Globus pallidus (tissue), 1 donor: ENCODE measurements around the gene HNRNPC.
"Not testable (repeated sequence)": the region's sequence is repeated elsewhere in the genome, so short reads cannot be mapped to it uniquely, and the experiment has no call there.

ENCODE experiments used
- DNase-seq: peaks from one replicate; pipeline ENCODE4 v3.0.0-alpha.2; 2015; ENCODE audit warnings: low spot score

HNRNPC gene

DNA sequence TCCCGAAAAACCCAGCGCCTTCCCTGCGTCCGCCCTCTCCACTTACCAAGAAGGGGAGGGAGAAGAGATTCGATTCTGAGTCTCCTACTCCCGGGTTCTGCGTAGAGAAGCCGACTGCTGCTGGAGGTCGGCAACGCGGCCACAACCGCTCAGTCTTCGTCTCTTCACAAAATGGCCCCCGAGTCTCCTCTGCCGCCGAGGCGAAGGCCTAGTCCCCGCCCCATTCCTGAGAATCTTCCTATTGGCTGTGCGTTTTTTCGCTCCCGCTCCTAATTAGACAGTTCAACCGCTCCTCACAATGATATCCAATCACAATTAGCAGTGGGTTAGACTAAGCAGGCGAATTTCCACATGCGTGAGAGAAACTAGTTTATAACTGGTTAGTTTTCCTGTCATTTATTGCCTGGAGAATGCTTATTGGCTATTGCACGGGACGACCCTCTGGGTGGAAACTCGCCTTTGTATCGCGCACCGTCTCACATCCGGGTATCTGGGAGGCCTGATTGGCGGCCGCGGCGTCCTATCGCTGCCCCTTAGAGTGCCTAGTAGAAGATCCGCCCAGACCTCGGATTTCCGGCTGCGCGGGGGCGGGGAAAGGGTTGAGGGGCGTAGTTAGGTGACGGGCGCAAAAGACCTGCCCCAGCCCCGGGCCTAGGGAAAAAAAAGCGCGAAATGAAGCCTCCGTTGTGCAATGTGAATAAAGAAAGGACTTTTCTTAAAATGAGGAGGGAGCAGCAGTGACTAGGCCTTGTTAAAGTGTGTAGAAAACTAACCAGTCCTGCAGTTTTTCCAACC, at the start of gene HNRNPC:
Gene HNRNPC, minus strand, starts transcription at position 191 of the 795 bp plus-strand sequence. CDS start 35,249 bp downstream, outside the sequence.
- peak; percentile 100 for DNase-seq

DNA sequence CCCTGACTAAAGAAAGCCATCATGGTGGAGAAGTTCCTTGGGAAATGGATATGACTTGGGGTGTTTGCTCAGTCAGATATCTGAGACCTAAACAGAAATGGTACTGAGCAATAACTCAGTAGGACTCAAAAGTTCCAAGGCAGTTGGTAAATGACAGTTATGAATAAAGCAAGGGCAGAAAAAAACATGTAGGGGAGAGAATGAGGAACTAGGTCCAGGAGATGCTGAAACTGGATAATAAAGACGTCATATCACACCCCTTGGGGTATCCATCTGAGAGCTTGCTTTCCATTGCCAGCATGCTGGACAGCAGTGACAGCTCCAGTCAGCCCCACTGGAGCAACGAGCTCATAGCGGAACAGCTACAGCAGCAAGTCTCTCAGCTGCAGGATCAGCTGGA, 48.2 kb upstream of the HNRNPC start:
- DNase-seq, result no peak

- no peak for DNase-seq
Observed at GRCh38 chr14:21313512-21313911, 44.3 kb upstream of the HNRNPC start.

GRCh38 chr14:21311614-21312013, 42.4 kb upstream of the HNRNPC start:
- no peak for DNase-seq

DNA sequence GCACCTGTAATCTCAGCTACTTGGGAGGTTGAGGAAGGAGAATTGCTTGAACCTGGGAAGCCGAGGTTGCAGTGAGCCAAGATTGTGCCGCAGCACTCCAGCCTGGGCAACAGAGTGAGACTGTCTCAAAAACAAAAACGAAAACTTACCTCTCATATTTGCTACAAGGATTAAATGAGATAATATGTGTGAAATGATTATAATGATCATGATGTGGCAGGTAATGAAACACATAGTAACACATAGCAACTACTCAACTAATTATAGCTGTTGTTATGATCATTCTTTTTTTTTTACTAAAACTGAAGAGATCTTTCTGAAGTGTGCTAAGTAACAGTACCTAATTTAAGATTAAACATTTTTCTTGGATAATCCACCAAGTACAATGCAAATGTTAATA, 40.7 kb upstream of the HNRNPC start:
- no peak for DNase-seq

GRCh38 chr14:21309238-21309636, 40.0 kb upstream of the HNRNPC start:
- no peak for DNase-seq

DNA sequence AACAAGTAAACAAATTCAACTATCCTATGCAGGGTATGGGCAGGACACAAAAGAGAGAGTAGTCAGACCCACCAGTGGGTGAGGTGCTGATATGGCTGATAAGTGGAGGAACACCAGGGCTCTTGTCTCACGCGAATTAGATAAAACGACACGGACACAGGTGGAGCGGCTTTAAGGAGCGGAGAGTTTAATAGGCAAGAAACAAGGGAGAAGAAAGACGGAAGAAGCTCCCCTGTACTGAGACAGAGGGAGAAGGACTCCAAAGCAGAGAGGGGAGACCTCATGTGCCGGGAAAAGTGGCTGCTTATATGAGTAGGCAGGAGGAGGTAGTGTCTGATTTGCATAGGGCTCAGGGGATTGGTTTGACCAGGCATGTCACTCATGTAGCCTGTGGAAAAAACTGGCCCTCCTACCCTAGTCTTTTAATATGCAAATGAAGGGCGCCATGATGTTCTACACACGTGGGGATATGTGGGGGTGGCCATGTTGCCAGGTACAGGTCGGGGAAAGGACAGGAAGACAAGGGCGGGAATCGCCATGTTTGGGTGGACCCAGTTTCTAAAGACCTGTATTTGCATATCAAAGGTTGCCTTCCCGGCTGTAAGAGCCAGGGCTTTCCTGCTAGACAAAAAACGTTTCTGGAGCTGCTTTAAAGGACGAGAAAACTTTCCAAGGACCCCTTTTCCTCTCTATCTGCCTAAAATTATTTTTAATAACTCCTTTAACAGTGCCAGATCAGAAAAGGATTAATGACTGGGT, 39.4 kb upstream of the HNRNPC start:
- peak; percentile 52 for DNase-seq

- no peak for DNase-seq
Observed at GRCh38 chr14:21308132-21308478, 38.9 kb upstream of the HNRNPC start.

GRCh38 chr14:21307637-21308036, 38.4 kb upstream of the HNRNPC start:
- DNase-seq, result no peak

DNA sequence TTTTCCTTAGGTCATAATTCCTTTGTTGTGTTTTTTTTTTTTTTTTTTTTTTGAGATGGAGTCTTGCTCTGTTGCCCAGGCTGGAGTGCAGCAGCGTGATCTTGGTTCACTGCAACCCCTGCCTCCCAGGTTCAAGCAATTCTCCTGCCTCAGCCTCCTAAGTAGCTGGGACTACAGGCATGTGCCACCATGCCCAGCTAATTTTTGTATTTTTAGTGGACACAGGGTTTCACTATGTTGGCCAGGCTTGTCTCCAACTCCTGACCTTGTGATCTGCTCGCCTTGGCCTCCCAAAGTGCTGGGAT, 33.5 kb upstream of the HNRNPC start:
- not testable (repeated sequence) for DNase-seq

DNA sequence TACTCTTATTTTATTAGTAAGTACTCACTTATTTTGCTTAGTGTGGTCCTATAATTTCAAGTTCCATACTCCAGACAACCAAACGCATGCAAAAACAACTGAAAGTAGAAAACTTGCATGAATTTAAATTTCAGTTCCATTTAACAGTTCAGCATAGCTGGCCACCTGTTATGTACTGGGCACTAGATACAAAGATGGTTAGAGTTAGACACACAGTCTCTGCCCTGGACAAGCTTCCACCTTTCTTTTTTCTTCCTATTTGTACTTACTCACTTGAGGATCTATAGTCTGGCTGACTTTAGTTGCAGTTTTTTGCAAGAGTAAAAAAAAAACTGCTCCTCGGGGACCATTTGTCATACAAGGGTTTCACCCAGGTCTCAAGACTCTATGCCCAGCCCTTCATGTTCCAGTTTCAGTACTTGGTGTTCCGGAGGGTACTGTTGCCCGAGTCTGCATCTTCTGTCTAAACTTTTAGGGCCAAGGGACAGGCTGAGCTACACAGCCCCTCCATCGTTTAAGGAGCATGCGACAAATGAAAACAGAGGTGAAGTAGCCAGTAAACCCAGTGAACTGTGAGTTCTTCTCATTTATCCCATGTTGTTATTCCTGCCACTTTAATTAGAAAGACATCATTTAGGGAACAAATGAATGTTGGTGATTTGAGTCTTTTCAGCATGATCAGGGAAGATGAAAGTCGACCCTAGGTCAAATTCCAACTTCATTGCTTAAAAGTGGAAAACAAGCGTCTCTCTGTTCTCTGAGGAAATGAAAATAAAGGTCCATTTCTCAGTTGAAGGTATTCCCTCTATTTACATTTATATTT, 33.0 kb upstream of the HNRNPC start:
- no peak for DNase-seq

DNA sequence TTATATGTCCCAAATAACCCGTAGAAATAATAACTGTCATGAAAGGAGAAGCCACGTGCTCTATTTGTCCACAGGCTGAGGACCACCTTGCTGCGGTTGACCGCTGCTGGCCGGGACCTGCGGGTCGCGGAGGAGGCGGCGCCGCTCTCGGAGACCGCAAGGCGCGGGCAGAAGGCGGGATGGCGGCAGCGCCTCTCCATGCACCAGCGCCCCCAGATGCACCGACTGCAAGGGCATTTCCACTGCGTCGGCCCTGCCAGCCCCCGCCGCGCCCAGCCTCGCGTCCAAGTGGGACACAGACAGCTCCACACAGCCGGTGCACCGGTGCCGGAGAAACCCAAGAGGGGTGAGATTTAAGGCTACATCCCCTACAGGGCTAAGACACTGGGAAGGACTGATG, 31.6 kb upstream of the HNRNPC start:
- DNase-seq, result peak; percentile 7

DNA sequence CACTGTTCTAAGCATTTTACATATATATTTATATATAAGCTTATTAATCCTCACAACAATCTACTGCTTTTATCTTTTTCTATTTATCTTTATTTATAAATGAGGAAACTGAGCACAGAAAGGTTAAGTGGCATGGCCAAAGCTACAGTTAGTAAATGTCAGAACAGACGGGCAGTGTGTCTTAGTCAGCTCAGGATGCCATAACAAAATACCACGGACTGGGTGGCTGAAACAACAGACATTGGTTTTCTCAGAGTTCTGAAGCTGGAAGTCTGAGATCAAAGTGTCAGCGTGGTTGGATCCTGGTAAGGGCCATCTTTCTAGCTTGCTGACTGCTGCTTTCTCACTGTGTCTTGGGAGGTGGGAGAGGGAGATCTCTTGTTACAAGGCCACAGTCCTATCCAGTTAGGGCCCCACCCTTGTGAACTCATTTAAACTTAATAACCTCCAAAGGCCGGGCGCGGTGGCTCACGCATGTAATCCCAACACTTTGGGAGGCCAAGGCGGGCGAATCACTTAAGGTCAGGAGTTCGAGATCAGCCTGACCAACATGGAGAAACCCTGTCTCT, 30.4 kb upstream of the HNRNPC start:
- DNase-seq, result no peak

DNA sequence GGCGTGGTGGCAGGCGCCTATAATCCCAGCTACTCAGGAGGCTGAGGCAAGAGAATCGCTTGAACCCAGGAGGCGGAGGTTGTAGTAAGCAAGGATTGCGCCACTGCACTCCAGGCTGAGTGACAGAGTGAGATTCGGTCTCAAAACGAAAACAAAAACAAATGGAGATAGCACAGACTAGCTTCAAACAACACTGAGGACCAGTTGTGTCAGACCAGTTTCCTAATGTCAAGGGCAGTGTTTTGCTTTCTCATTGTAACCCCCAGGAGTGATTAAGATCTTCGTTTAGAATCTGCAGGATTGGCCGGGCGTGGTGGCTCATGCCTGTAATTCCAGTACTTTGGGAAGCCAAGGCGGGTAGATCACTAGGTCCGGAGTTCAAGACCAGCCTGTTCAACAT, 29.1 kb upstream of the HNRNPC start:
- DNase-seq, result no peak

DNA sequence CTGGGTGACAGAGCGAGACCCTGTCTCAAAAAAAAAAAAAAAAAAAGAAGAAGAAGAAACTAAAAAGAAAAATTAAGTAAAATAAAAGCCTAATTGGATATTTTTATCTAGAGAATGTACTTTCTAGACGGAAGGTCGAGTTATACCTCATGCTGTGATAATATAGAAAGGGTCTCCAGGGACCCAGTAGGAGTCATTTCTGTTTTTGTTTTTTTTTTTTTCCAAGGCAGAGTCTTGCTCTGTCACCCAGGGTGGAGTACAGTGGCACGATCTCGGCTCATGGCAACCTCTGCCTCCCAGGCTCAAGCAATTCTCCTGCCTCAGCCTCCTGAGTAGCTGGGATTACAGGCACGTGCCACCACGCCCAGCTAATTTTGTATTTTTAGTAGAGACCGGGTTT, 24.8 kb upstream of the HNRNPC start:
- DNase-seq, result not testable (repeated sequence)

- DNase-seq, result no peak
Observed at GRCh38 chr14:21287168-21287567, 17.9 kb upstream of the HNRNPC start.

GRCh38 chr14:21286516-21286915, 17.3 kb upstream of the HNRNPC start:
- not testable (repeated sequence) for DNase-seq

GRCh38 chr14:21281917-21282316, 12.7 kb upstream of the HNRNPC start:
- DNase-seq, result not testable (repeated sequence)

DNA sequence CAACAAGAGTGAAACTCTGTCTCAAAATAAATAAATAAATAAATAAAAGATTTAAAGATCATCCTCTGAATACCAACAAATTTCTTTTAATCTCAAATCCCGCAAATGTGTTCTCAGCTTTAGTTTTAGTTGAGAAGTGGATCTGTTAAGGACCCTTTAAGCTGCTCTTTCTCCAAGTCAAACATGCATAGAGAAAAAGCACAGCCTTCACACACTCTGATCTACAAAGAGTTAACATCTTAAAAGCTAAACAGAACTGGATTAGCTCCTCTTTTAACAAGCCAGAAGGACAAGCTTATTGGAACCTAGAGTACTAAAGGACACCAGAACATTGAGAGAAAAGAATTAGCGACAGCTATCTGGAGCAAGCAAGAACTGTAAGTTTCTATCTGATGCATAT, 10.5 kb upstream of the HNRNPC start, which contains the start of gene RPGRIP1:
Gene RPGRIP1, plus strand, starts transcription at position 301 of the 400 bp plus-strand sequence. CDS start 7,894 bp downstream, outside the sequence.
- no peak for DNase-seq

GRCh38 chr14:21278632-21279031, 9.4 kb upstream of the HNRNPC start:
- DNase-seq, result no peak

GRCh38 chr14:21275261-21275858, 6.1 kb upstream of the HNRNPC start:
- no peak for DNase-seq

GRCh38 chr14:21272661-21273060, 3.4 kb upstream of the HNRNPC start:
- DNase-seq, result not testable (repeated sequence)
